GM12801 (cell line): Measurements from ENCODE around the gene DUX4.
"Not testable (repeated sequence)": the region's sequence is repeated elsewhere in the genome, so short reads cannot be mapped to it uniquely, and the experiment has no call there.

Source experiments
- CTCF ChIP-seq: IDR thresholded peaks from one replicate; pipeline ENCODE4 v1.5.1; 2011; ENCODE audit warnings: control low read depth; ENCODE audit not compliant: insufficient read length; ENCODE audit errors: extremely low read depth

DUX4 gene

GRCh38 chr4:190173428-190173827 lies at the start of gene DUX4:
DUX4 (plus strand) TSS chr4:190173774; CDS start chr4:190173774, 0 bp downstream.
- not testable (repeated sequence) for TF ChIP-seq CTCF
